CD1c-positive myeloid dendritic cell (primary cell): ENCODE data around the gene PSORS1C2.
"Not testable (repeated sequence)": the region's sequence is repeated elsewhere in the genome, so short reads cannot be mapped to it uniquely, and the experiment has no call there.

Experiments used
- DNase-seq: peaks from one replicate; pipeline ENCODE4 v3.0.0-alpha.2; 2016; ENCODE audit errors: extremely low spot score

PSORS1C2 gene

DNA sequence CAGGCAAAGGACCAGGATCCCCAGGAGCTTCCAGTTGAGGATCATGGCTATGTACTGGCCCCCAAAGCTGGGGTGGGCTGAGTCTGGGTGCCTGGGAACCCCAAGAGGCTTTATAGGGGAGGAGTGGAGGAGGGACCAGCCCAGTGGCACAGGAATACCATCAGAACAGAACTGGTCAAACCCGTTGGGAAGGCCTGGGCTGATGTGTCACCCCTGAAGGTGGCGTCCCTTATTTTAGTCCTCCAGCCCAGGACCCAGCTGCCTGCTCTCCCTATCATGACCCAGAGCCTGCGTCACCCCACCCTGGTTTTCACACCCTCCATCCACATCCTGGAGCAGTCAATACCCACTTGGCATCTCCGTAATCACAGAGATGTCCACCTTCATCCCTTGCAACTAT is at the start of gene PSORS1C2:
Gene PSORS1C2, minus strand, starts transcription at position 85 of the 400 bp plus-strand sequence. Its CDS starts 40 bp downstream, at position 45.
- no peak for DNase-seq

DNA sequence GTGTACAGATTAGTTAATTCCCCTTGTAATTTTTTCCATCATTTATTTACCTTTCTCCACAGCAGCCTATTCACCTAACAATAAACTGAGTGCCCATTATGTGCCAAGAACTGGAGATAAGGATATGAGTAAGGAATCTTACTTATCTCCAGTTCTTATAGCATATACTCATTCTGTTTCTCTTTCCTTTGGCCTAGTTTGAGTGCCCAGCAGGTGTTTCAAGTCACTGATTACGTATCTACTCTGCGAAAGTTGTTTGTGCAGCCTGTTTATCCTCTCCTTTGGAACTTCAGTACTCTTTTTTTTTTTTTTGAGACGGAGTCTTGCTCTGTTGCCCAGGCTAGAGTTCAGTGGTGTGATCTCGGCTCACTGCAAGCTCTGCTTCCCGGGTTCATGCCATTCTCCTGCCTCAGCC is 48.9 kb upstream of the PSORS1C2 start:
- no peak for DNase-seq

GRCh38 chr6:31186052-31186734 is 47.3 kb upstream of the PSORS1C2 start:
- no peak for DNase-seq

DNA sequence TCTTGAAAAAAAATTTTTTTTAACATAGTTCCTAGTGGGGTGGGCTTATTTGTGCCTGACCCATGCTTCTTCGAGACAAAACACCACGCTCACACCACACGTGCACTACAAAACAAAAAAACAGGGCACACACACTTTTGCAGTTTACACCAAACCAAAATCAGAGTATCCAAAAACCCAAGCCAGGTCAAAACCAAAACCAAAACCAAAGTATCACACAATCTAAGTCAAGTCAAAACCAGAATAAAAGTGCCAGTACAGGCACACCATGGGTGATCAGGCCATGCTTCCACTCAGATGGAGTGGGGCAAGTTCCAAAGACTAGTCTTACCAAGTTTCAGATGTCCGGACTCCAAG is 46.8 kb upstream of the PSORS1C2 start:
- DNase-seq = not testable (repeated sequence)

DNA sequence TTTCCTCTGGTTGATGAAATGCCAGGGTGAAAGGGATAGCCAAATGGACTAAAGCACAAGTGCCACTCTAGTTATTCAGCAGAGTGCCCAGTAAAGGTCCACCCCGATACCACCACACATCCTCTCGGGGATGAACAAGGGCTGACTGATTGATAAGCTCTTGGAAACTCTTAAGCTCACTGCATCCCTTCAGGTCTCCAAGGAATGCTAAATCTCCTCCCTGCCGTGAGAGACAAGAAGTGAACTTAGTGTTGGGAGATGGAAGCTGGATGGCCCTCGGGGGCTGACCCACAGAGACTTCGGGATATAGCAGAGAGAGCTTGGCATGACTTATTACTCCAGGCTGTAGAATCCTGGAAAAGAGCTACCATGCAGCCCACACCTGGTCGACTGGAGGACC is 45.0 kb upstream of the PSORS1C2 start:
- not testable (repeated sequence) for DNase-seq

DNA sequence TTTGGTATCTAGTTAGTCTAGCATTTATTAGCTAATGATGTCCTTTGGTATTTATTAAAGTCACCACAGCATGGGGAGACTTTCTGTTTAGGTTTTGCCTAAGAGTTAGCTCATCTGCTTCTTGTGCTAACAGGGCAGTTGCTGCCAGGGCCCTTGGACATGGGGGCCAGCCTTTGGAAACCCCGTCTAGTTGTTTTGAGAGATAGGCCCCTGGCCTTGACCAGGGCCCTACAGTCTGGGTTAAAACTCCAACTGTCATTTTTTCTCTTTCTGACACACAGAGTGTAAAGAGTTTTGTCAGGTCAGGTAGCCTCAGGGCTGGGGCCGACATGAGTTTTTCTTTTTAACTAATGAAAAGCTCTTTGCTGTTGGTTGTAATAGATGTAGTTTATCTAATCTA is 44.4 kb upstream of the PSORS1C2 start:
- not testable (repeated sequence) for DNase-seq

DNA sequence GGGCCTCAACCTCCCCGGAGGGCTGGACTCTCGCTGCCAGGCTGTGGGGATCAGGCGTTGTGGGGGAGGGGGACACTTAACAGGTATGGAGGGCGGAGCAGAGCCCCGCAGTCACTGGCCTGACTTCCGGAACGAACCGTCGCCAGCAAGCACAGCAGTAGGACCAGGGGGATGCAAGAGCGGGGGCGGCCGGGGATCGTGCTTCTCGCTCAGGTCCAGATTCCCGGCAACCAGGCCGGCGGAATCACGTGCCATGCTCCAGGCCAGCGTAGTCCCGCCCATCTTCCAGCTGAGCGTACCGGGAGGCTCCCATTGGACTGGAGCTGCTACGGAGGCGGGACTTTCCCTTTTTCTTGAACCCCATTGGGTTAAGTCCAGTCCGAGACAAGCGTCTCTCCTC is 41.6 kb upstream of the PSORS1C2 start:
- DNase-seq = peak; percentile 78

DNA sequence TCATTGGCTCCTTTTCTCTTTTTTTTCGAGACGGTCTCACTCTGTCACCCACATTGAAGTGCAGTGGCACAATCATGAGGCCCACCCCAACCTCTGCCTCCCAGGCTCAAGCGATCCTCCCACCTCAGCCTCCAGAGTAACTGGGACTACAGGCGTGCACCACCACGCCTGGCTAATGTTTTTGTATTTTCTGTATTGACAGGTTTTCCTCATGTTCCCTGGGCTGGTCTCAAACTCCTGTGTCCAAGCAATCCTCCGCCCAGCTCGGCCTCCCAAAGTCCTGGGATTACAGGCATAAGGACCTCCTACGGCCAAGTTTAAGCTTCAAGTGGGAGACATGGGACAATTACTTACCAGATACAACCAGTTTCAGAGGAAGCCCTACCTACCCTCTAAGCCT is 41.0 kb upstream of the PSORS1C2 start:
- DNase-seq = no peak

DNA sequence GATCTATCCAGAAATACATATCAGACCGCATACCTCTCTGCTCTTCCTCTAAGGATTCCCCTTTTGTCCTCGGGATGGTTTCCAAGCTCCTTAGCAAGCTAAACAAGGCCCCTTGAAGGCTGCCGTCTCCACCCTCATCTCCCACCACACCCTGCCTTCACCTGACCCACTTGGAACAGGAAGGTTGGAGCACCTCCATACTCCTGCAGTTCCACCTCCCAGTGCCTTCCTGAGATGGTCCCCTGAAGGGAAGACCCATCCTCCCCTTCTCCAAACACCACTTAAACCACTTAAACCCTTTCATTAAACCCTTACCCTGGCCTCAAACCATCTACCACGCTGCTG is 40.1 kb upstream of the PSORS1C2 start:
- DNase-seq = no peak

DNA sequence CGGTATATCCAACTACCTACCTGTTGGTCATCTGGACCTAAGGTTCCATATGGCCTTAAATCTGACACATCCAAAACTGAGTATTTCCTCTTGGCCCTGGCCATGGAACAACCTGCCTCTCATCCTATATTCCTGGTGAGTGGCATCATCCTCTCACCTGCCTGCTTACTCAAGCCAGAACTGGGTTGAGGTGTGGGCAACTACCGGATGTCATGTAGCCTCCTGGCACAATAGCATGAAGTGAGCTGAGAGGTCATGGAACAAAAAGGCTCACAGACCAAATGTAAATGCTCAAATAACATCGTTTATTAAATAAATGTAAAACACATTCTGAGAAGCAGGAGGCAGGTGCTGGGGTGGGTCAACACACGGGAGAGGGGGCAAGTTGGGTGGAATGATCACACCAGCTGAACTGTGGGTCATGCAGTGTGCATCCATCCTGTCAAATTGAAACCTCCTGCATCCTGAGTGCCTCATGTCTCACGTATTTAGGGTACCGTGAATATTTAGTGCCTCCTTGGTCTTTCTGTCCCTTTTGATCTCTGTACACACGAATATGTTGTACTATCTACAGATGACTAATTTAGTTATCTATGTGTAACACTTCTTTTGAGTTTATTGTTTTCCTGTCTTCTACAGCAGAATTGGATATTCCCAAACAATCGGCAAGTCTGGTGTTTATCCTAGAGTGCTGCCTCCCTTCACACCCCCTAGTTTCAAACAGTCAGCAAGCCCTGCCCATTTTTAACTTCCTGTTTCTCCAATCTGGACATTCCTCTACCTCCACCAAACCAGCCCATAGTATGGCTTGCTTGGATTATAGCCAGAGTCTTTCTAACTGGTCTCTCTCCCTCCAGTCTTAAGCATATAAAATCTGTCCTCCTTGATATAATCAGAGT is 39.5 kb upstream of the PSORS1C2 start:
- DNase-seq = no peak

- DNase-seq = no peak
Observed at GRCh38 chr6:31175971-31176370, 37.1 kb upstream of the PSORS1C2 start.

DNA sequence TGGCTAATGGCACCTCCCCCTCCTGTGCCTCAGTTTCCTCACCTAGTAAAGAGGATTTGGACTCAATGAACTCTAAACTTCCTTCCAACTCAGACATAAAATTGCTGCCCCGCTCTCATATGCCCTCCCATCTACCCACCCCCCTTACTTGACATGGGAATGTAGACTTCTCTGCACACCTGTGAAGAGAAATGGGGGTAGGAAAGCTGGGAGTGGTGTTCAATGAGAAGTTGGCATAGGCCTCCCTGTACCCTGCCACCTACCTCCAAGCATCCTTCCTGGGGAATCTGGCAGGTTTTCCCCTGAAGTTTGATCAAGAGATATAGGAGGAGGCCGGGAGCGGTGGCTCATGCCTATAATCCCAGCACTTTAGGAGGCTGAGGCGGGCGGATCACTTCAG is 35.5 kb upstream of the PSORS1C2 start:
- DNase-seq = no peak

DNA sequence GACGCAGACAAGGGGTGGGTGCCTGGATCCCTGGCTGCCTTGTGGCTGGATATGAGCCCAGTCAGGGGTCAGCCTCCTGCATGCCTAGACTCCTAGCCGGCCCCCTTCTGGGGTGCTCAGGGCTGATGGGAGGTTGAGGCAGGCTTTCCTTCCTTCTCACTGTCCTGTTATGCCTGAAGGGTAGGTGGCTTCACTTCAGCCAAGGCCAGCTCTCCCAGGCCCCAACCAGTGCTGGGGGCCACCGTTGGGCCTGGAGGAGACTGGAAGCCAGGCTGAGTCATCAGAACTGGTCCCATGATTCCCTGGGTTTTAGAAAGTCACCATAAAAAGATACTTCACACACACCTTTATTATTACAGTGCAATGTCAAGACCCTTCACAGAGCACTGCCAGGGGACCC is 34.5 kb upstream of the PSORS1C2 start:
- no peak for DNase-seq

- no peak for DNase-seq
Observed at GRCh38 chr6:31172973-31173384, 34.1 kb upstream of the PSORS1C2 start.

GRCh38 chr6:31171931-31172905 is 33.4 kb upstream of the PSORS1C2 start:
- no peak for DNase-seq

GRCh38 chr6:31170987-31171671 is 32.3 kb upstream of the PSORS1C2 start:
- DNase-seq = no peak

DNA sequence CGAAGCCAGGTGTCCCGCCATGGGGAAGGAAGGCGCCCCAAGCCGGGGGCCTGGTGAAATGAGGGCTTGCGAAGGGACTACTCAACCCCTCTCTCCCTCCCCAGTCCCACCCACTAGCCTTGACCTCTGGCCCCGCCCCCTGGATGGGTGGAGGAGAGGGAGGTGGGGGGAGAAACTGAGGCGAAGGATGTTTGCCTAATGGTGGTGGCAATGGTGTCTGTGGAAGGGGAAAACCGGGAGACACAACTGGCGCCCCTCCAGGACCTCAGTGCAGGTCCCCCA is 31.7 kb upstream of the PSORS1C2 start, which contains the start of gene POU5F1:
Gene POU5F1, minus strand, starts transcription at position 83 of the 282 bp plus-strand sequence. Its CDS starts 62 bp downstream, at position 21.
- no peak for DNase-seq

GRCh38 chr6:31169858-31170599 is 31.2 kb upstream of the PSORS1C2 start:
- DNase-seq = not testable (repeated sequence)

GRCh38 chr6:31169123-31169857 is 30.4 kb upstream of the PSORS1C2 start:
- DNase-seq = no peak

DNA sequence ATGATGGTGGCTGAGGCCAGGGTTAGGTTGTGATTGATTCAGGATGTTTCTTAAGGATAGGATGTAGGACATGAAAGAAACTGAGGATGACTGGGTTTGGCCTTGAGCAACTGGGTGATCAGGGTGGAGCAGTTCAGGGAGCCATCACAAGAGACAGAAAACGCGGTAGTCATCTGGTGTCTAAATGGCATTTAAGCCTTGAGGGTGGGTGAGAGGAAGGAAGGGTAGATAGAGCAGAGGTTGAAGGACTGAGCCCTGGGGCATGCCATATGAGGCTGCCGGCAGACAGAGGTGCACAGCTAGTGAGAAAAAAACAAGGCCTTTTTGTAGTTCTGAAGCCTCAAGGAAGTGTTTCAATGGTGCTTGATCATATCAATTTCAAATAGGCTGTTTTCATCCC is 29.7 kb upstream of the PSORS1C2 start:
- DNase-seq = no peak
